Liver (tissue), 9 donors: Measurements from ENCODE around the gene RARRES1. TPM values are rescaled to one million over a fixed set of nuclear protein-coding genes. Genes with fewer than 3 reads are reported as not detected.

Experiments
- DNase-seq: peaks from one replicate; pipeline ENCODE4 v3.0.0-alpha.2; 2017; ENCODE audit warnings: low spot score
- H3K27ac ChIP-seq, 2 donors: one replicate each; pipeline ENCODE4 v1.7.0; 2013; ENCODE audit warnings: inconsistent platforms in 2 of 2, low read length in 2 of 2, control low read depth in 1 of 2, low read depth in 1 of 2, mild to moderate bottlenecking in 1 of 2
- H3K27me3 ChIP-seq, 4 donors: one replicate each; pipeline versions ENCODE4 v1.6.1 to v1.7.0; 2013; ENCODE audit warnings: low read length in 3 of 4, inconsistent platforms in 1 of 4, mild to moderate bottlenecking in 1 of 4, moderate library complexity in 1 of 4; ENCODE audit not compliant: control insufficient read depth in 4 of 4, insufficient read depth in 4 of 4
- H3K36me3 ChIP-seq, 4 donors: one replicate each; pipeline versions ENCODE4 v1.6.1 to v1.7.0; 2013; ENCODE audit warnings: low read length in 3 of 4, mild to moderate bottlenecking in 3 of 4, low read depth in 1 of 4, moderate library complexity in 1 of 4; ENCODE audit not compliant: control insufficient read depth in 4 of 4, insufficient read depth in 3 of 4
- H3K4me1 ChIP-seq, 4 donors: one replicate each; pipeline versions ENCODE4 v1.6.1 to v1.7.0; 2013; ENCODE audit warnings: low read length in 3 of 4, mild to moderate bottlenecking in 3 of 4, moderate library complexity in 1 of 4; ENCODE audit not compliant: control insufficient read depth in 4 of 4, insufficient read depth in 4 of 4
- H3K4me3 ChIP-seq, 3 donors: one replicate each; pipeline versions ENCODE4 v1.6.1 to v1.7.0; 2013; ENCODE audit warnings: low read length in 3 of 3, control low read depth in 1 of 3, low read depth in 1 of 3, mild to moderate bottlenecking in 1 of 3
- H3K9ac ChIP-seq, 2 donors: one replicate each; pipeline ENCODE4 v1.7.0; 2013; ENCODE audit warnings: low read length in 2 of 2, mild to moderate bottlenecking in 2 of 2, moderate library complexity in 2 of 2, control low read depth in 1 of 2, low read depth in 1 of 2
- H3K9me3 ChIP-seq, 4 donors: one replicate each; pipeline versions ENCODE4 v1.6.1 to v1.7.0; 2013; ENCODE audit warnings: low read length in 3 of 4; ENCODE audit not compliant: control insufficient read depth in 4 of 4
- EGR1 ChIP-seq, 2 donors: IDR thresholded peaks; 2 replicates each; pipeline ENCODE4 v1.6.1; 2016 to 2018; ENCODE audit warnings: antibody characterized with exemption in 2 of 2, low read depth in 2 of 2
- FOXA1 ChIP-seq: IDR thresholded peaks from 2 replicates; pipeline ENCODE4 v1.6.1; 2016; ENCODE audit warnings: antibody characterized with exemption
- FOXA2 ChIP-seq: IDR thresholded peaks from 2 replicates; pipeline ENCODE4 v1.6.1; 2016; ENCODE audit warnings: antibody characterized with exemption
- GABPA ChIP-seq, 2 donors: IDR thresholded peaks in 1 of 2; conservative IDR thresholded peaks in 1 of 2; 2 replicates each; pipeline ENCODE4 v1.6.1; 2016; ENCODE audit warnings: antibody characterized with exemption in 2 of 2, mild to moderate bottlenecking in 1 of 2, moderate library complexity in 1 of 2
- HNF4A ChIP-seq, 2 donors: conservative IDR thresholded peaks; 2 replicates each; pipeline ENCODE4 v1.6.1; 2016; ENCODE audit warnings: antibody characterized with exemption in 2 of 2, mild to moderate bottlenecking in 2 of 2
- HNF4G ChIP-seq: IDR thresholded peaks from 2 replicates; pipeline ENCODE4 v1.6.1; 2016; ENCODE audit warnings: antibody characterized with exemption
- JUND ChIP-seq, 2 donors: IDR thresholded peaks; 2 replicates each; pipeline ENCODE4 v1.6.1; 2016; ENCODE audit warnings: antibody characterized with exemption in 2 of 2
- NR2F2 ChIP-seq: IDR thresholded peaks from 2 replicates; pipeline ENCODE4 v1.6.1; 2016; ENCODE audit warnings: antibody characterized with exemption
- RAD21 ChIP-seq, 2 donors: IDR thresholded peaks; 2 replicates each; pipeline ENCODE4 v1.6.1; 2016; ENCODE audit warnings: antibody characterized with exemption in 2 of 2, mild to moderate bottlenecking in 2 of 2
- REST ChIP-seq: IDR thresholded peaks from 2 replicates; pipeline ENCODE4 v1.6.1; 2016; ENCODE audit warnings: antibody characterized with exemption, mild to moderate bottlenecking
- RXRA ChIP-seq, 2 donors: IDR thresholded peaks; 2 replicates each; pipeline ENCODE4 v1.6.1; 2017 to 2018; ENCODE audit warnings: antibody characterized with exemption in 2 of 2, mild to moderate bottlenecking in 1 of 2
- SP1 ChIP-seq: IDR thresholded peaks from 2 replicates; pipeline ENCODE4 v1.6.1; 2018; ENCODE audit warnings: antibody characterized with exemption, mild to moderate bottlenecking
- TAF1 ChIP-seq: conservative IDR thresholded peaks from 2 replicates; pipeline ENCODE4 v1.6.1; 2016; ENCODE audit warnings: antibody characterized with exemption, mild to moderate bottlenecking
- YY1 ChIP-seq: IDR thresholded peaks from 2 replicates; pipeline ENCODE4 v1.6.1; 2016; ENCODE audit warnings: antibody characterized with exemption, mild to moderate bottlenecking
- WGBS: extraction: QIAGEN DNeasy Blood & Tissue Kit; methylation state at CpG from one replicate; pipeline ENCODE4 v1.1.7; 2013; 5-methylcytosine and 5-hydroxymethylcytosine counted together
- polyA plus RNA-seq, 2 donors: library from polyadenylated mRNA; stranded (reverse) in 1 of 2; unstranded in 1 of 2; fragments of 200-250 nt in 1 of 2; fragments of >200 nt in 1 of 2; fragmentation: Nextera tagmentation in 1 of 2; extraction: Ambion mirVana in 1 of 2; gene quantifications; one replicate each; pipeline versions ENCODE4 v1.2.1 to v1.2.3, GENCODE V29; 2013 to 2015
- total RNA-seq, 2 donors: library from RNA; depleted of rRNA; stranded (reverse); fragments of >200 nt; gene quantifications; one replicate each; pipeline ENCODE4 v1.2.3, GENCODE V29; 2014
- TF ChIP-seq, protein P1 (sequence below): IDR thresholded peaks from 2 replicates; pipeline ENCODE4 v1.6.1; 2016; ENCODE audit warnings: antibody characterized with exemption
- TF ChIP-seq, protein P2 (sequence below): IDR thresholded peaks from 2 replicates; pipeline ENCODE4 v1.6.1; 2016; ENCODE audit warnings: antibody characterized with exemption
- donor health status: healthy.
- donor health status: healthy.
- donor health status: healthy.
- donor health status: healthy.
- donor health status: healthy.

Gene RARRES1
- total and polyA plus RNA-seq, 4 donors, result 0.92 to 6.9 (median 2.4) TPM

DNA sequence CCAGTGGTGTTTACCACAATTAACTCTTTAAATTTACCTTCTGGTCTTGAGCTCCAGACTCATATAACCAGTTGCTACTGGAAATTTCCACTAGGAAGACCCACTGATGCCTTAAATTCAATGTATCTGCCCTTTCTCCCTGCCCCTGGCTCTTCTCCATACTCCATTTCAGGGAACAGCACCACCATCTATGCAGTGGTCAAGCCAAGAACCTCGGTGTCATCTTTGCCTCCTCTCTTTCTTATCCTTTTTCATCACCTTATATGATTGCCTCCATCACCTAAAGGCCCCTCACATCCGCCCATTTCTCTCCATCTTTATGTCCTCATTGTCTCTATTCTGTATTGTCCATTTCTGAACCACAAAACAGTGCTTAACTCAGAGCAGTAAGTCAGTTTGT, 48.9 kb upstream of the RARRES1 start:
- WGBS, result 94% methylated on average over 2 of the region's 2 CpGs
- Histone ChIP-seq H3K9ac (no peak overlapping the region), H3K36me3 (no peaks in the 10 kb centered on the region), H3K4me3 (no peak overlapping the region), H3K4me1 (no peaks in the 10 kb centered on the region), H3K27me3 (no peaks in the 10 kb centered on the region), H3K9me3 (no peaks in the 10 kb centered on the region), H3K27ac (no peak overlapping the region)
- no peak for DNase-seq
- no peak for TF ChIP-seq REST
- no peak for TF ChIP-seq RAD21 (IDR thresholded peaks at IDR 0.05)
- TF ChIP-seq JUND (IDR thresholded peaks at IDR 0.05), result no peak
- no peak for TF ChIP-seq YY1
- no peak for TF ChIP-seq RXRA (IDR thresholded peaks at IDR 0.05)

DNA sequence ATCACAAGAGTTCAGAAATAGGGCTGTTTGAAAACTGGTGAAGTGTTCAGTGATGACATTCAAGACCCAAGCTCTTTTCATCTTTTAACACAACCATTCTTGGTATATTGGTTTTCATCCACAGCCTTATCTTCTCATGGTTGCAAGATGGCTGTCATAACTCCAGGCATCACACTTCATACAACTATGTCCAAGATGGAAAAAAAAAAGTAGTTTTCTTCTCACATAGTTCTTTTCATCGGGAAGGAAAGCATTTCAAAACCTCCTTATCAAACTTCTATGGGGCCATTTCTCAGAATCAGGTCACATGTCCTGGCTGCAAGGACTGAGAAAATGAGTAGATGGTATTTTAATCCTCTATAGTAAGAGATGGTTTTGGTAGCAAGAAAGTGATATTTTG, 48.5 kb upstream of the RARRES1 start:
- no peak for DNase-seq
- Histone ChIP-seq H3K9me3 (no peaks in the 10 kb centered on the region), H3K36me3 (no peaks in the 10 kb centered on the region), H3K4me1 (no peaks in the 10 kb centered on the region), H3K9ac (no peak overlapping the region), H3K27me3 (no peaks in the 10 kb centered on the region), H3K4me3 (no peak overlapping the region), H3K27ac (no peak overlapping the region)
- TF ChIP-seq NR2F2, result no peak
- TF ChIP-seq TAF1, result no peak
- TF ChIP-seq HNF4A (conservative IDR thresholded peaks at IDR 0.05), result no peak
- TF ChIP-seq, protein P1, sequence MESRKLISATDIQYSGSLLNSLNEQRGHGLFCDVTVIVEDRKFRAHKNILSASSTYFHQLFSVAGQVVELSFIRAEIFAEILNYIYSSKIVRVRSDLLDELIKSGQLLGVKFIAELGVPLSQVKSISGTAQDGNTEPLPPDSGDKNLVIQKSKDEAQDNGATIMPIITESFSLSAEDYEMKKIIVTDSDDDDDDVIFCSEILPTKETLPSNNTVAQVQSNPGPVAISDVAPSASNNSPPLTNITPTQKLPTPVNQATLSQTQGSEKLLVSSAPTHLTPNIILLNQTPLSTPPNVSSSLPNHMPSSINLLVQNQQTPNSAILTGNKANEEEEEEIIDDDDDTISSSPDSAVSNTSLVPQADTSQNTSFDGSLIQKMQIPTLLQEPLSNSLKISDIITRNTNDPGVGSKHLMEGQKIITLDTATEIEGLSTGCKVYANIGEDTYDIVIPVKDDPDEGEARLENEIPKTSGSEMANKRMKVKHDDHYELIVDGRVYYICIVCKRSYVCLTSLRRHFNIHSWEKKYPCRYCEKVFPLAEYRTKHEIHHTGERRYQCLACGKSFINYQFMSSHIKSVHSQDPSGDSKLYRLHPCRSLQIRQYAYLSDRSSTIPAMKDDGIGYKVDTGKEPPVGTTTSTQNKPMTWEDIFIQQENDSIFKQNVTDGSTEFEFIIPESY, result no peak
- no peak for TF ChIP-seq GABPA (IDR thresholded peaks at IDR 0.05 in 1 of 2, conservative IDR thresholded peaks at IDR 0.05 in 1 of 2)
- no peak for TF ChIP-seq REST
- no peak for TF ChIP-seq SP1
- TF ChIP-seq RXRA (IDR thresholded peaks at IDR 0.05), result no peak
- TF ChIP-seq HNF4G, result no peak
- no peak for TF ChIP-seq FOXA1
- no peak for TF ChIP-seq FOXA2
- no peak for TF ChIP-seq EGR1 (IDR thresholded peaks at IDR 0.05; ENCODE audit: low read depth in 2 of 2)
- TF ChIP-seq, protein P2, sequence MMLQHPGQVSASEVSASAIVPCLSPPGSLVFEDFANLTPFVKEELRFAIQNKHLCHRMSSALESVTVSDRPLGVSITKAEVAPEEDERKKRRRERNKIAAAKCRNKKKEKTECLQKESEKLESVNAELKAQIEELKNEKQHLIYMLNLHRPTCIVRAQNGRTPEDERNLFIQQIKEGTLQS, result no peak
- TF ChIP-seq RAD21 (IDR thresholded peaks at IDR 0.05), result no peak
- WGBS, result 79% methylated on average over 1 of the region's 1 CpG
